Vagina (tissue), 2 donors: ENCODE data around the gene TMEM266.

Experiments
- POLR2AphosphoS5 ChIP-seq, 2 donors: sonication (generic); formaldehyde crosslinking; IDR thresholded peaks; one replicate each; pipeline ENCODE4 v1.9.0; 2017; ENCODE audit warnings: antibody characterized with exemption in 2 of 2, mild to moderate bottlenecking in 2 of 2, low read depth in 1 of 2; ENCODE audit not compliant: insufficient read depth in 1 of 2
- TF ChIP-seq, protein P1 (sequence below), 3 experiments: fragments of 450-650 bp in 2 of 3; fragments of 200-600 bp in 1 of 3; sonication (generic) in 1 of 3; IDR thresholded peaks; one replicate each; pipeline ENCODE4 v1.5.1; 2017 to 2019; ENCODE audit warnings: antibody characterized with exemption in 3 of 3, mild to moderate bottlenecking in 2 of 3, moderate library complexity in 2 of 3

DNA sequence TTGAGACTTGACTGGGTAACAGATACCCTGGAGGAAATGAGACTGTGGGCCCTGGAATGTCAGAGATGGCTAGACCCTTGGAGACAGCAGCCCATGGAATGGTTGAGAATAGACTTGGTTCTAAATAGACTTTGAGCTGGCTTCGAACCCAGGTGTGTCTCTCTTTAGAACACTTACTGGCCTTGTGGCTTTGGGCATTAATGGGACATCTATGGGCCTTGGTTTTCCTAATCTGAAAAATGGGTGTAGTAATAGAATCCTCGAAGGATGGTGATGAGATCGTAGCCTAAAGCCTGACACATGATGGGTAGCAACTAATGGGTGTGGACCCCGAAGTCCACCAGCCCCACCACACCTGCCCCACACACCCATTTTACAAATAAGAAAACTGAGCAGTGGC is 119.2 kb downstream of the TMEM266 start:
- TF ChIP-seq, protein P1, sequence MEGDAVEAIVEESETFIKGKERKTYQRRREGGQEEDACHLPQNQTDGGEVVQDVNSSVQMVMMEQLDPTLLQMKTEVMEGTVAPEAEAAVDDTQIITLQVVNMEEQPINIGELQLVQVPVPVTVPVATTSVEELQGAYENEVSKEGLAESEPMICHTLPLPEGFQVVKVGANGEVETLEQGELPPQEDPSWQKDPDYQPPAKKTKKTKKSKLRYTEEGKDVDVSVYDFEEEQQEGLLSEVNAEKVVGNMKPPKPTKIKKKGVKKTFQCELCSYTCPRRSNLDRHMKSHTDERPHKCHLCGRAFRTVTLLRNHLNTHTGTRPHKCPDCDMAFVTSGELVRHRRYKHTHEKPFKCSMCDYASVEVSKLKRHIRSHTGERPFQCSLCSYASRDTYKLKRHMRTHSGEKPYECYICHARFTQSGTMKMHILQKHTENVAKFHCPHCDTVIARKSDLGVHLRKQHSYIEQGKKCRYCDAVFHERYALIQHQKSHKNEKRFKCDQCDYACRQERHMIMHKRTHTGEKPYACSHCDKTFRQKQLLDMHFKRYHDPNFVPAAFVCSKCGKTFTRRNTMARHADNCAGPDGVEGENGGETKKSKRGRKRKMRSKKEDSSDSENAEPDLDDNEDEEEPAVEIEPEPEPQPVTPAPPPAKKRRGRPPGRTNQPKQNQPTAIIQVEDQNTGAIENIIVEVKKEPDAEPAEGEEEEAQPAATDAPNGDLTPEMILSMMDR (IDR thresholded peaks at IDR 0.05): no peak
- no peak for TF ChIP-seq POLR2AphosphoS5 (IDR thresholded peaks at IDR 0.05; ENCODE audit: insufficient read depth in 1 of 2, low read depth in 1 of 2)
